GM19240 (cell line): ENCODE results near the gene TXNRD1.
"Not testable (repeated sequence)": the region's sequence is repeated elsewhere in the genome, so short reads cannot be mapped to it uniquely, and the experiment has no call there.

Source experiments
- DNase-seq: peaks from one replicate; pipeline ENCODE4 v3.0.0; 2011; ENCODE audit warnings: low spot score; ENCODE audit not compliant: insufficient read length

The TXNRD1 gene

DNA sequence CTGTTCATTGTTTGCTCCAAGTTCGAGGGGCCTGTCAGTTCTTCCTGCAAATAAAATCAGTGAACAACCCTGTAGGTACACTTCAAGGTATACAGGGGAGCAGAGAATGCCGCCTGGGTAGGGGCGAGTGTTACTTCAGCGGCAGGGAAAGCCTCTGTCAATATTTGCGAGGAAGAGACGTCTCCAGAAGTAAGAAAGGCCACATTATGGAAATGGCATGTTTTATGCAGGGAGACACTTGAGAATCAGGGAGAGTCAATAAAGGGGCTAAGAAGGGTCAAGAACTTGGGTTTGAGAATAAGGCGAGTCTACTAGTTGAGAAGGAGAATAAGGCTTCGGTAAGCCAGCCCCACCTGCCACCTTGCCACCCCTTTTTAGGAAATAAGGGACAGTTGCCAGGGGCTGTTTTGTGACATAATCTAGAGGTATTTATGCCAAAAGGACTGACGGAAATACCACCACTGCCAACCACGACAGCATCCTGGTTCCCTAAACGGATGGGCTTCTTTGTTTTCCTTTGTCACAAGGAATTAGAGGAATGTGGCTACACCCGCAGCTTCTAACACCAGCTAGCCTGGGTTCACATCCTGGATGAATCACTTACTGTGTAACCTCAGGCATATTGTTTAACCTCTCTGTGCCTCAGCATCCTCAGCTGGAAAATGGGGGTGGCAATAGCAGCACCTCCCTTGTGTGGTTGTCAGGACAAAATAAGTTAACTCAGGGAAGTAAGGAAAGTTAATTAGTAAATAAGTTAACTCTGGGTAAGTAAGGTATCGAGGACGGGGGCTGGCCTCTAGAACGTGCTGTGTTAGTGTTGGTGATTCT, 155.7 kb downstream of the TXNRD1 start:
- DNase-seq: no peak

DNA sequence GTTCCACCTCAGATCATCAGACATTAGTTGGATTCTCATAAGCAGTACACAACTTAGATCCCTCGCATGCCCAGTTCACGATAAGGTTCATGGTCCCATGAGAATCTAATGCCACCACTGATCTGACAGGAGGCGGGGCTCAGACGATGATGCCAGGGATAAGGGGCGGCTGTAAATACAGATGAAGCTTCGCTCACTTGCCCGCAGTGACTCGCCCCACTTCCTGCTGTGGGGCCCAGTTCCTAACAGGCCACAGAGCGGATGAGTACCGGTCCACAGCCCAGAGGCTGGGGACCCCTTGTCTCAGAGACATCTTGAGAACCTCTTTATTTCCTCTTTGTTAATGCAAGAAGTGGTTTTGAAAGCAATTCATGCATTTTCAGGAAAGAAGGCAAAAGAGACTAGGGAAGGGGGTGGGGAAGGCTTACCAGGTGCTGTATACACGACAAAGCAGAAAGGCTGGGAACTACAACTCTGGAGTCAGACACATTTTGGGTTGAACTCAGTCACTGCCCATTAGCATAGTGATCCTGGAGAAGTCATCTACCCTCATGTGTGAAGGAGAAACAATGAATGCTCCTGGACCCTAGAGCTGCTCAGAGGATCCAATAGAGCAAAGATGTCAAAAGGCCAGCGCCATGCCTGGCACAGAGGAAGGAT, 156.6 kb downstream of the TXNRD1 start:
- DNase-seq: no peak

DNA sequence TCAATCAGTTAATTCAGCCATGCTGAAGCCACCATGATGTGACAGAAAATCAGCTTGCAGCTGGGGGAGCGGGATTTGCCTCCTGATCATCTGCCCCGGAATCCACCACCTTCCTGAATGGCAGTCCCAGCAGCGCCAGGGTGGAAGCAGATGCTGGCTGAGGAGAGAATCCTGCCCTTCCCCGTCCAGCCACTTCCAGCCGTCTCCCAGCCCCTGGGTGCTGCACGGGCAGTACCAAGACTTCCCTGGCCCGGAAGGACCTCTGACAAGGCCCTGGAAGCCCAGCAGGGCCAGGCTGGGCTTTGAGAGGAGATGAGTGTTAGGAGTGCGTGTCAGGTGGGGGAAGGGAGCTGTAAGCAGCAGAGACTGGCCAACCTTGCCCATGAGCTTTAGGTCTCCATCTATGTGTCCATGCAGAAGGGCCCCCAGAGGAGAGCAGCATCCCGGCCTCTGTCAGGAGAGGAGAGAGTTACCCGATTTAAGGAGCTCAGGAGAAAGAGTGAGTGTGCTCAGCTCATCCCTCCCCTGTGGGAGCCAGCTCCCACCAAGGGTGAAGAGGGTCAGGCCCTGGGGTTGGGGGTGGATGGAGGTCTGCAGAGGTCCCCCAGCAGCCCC, 157.2 kb downstream of the TXNRD1 start:
- no peak for DNase-seq

DNA sequence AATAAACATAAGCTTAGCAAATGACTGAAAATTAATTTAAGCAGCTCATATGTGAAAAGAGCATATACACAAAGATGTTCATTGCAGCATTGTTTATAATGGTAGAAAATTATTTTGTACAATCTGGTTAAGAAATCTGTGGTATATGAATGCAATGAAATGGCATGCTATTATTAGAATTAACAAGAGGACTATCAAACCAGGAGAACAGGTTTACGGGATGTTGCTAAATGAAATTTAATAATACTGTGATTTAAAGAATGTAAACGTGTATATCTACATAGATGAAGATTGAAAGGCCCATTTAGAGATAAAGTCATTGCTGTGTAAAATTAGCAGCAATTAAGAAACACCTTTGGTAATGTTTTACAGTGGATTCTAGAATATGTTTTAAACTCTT, 158.5 kb downstream of the TXNRD1 start:
- no peak for DNase-seq

DNA sequence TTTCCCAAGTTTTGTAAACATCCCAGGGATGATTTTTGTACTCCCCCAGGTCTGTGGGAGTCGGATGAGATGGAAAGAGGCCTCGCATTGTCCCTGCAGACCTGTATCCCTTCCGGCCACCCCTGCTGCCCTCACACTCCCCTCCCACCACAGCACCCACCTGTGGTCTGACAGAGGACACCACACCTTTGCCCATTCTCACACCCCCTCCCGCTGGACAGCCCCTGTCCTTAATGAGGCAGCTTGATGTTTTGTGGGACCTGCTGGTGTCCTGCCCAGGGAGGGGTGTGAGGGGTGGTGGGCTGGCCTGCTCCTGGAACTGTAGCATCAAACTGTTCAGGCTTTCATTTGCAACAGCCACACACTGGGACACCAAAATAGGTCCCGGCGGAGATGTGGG, 159.2 kb downstream of the TXNRD1 start:
- DNase-seq: no peak

DNA sequence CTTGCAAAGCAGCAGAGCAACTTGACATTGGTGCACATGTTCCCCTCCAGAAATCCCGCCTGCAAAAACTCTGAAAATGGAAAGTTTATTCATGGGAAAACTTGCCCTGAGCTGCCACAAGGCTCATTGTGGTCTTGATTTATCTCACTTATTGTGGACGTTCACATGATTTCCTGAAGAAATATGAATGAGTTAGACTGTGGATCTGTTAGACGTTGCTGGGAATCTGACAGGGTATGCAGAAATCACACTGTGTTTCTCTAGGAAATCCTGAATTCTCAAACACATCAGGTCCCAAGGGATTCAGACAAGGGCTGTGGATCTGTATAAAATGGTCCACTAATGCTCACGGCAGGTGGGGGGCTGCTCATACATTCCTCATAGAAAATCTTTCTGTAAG, 160.2 kb downstream of the TXNRD1 start:
- DNase-seq: no peak

DNA sequence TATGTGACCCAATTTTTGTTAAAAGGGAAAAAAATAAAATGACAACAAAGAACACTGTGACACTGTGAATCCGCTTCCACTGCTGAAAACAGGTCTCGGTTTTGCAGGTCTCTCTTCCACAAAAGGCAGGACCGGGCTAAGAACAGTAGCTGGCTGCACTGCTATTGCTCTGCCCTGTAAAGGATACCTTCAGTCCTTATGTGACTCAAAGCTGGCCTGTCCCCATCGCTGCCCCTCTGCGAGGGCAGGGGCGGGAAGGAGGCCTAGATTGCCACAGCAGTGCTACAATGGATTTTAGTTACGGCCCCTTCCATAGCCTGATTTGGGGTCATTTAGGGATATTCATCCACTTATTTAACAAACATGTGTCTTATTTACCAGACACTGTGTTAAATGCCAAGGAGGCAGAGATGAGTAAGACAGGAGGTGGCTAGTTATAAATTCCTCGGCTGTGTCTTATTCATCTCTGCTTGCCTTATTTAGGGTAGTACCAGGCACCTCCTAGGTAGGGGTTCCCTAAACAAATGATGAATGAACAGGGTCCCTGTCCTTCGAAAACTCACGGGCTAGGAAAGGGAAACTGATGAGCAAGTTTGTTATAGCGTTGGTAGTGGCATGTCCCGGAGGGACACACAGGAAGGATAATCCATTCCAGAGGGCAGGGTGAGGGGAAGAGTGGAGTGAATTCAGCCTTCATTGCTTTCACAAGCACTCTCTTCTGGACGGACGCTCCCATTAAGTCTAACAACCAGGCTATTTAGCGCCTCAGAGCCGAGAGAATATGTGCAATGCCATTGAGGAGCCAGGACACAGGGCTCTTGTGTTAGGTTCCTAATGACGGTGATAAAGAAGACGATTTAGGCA, 161.3 kb downstream of the TXNRD1 start:
- DNase-seq: no peak

DNA sequence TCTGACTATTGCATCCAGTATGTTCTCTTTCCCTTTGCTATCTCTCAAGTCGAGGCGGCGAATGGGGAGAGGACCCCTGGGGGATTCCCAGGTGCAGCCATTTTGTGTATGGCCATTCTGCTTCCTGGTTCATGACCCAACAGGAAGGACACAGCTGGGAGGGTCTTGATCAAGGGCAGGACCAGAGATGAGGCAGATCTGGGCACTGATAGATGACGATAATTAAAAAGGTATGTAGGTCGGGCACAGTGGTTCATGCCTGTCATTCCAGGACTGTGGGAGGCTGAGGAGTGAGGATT, 161.9 kb downstream of the TXNRD1 start:
- no peak for DNase-seq

DNA sequence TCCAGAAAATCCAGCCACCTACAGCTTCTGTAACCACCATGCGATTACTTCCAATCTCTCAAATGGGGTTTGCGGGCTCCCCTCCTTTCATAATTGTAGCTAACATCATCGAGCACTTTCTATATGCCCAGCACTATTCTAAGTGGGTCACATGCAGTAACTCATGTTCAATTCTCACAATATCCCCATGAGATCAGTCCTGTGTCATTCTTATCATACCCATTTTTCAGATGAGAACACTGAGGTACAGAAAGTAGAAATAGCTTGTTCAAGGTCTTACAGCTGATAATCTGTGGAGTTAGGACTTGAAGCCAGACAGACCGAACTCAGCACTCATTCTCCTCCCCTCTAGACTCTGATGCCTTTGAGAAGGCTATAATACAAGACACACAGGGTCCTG, 162.8 kb downstream of the TXNRD1 start:
- no peak for DNase-seq

DNA sequence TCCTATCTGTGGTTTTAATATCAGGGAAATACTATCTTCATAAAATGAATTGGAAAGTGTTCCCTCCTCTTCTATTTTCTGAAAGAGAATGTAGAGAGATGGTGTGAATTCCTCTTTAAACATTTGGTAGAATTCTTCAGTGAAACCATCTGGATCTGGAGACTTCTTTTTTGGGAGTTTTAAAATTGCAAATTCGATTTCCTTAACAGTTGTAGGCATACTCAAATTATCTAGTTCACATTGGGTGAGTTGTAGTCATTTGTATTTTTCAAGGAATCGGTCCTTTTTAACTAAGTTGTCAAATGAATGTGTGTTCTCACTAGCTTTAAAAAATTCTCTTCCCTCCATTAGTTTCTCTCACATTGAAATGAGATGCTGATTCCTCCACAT, 165.8 kb downstream of the TXNRD1 start:
- no peak for DNase-seq

DNA sequence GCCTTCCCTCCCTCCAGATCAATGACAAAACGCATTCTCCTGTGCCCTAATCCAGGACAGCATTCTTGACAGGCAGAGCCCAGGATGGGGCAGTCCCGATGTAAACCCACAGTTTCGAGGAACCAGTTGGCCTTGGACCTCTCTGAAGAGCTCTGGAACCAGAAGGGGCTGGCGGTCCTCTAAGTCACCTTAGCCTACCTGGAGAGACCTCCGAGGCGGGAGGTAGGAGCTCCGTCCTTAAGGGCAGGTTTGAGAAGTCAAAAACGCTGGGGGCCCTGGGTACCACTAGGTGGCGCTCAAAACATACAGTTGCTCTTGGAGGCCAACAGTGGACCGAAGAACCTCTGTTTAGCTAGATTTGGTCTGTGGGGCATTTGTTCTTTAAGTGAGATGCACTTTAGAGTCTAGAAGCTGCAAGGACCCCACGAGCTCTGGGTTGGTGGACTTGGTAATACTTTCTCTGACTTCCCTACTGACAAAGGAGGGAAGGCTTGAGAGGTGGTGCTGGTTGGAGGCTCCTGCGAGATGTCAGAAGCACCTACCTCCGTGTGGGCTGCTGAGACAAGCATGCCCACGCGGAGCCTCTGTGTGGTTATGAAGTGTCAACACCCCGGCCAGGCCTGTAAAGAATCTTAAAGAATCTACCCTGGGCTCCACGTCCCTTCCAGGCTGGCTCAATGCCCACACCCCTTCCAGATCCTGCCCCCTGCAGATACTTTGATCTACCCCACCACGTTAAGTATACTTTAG, 166.3 kb downstream of the TXNRD1 start:
- peak; percentile 69 for DNase-seq

DNA sequence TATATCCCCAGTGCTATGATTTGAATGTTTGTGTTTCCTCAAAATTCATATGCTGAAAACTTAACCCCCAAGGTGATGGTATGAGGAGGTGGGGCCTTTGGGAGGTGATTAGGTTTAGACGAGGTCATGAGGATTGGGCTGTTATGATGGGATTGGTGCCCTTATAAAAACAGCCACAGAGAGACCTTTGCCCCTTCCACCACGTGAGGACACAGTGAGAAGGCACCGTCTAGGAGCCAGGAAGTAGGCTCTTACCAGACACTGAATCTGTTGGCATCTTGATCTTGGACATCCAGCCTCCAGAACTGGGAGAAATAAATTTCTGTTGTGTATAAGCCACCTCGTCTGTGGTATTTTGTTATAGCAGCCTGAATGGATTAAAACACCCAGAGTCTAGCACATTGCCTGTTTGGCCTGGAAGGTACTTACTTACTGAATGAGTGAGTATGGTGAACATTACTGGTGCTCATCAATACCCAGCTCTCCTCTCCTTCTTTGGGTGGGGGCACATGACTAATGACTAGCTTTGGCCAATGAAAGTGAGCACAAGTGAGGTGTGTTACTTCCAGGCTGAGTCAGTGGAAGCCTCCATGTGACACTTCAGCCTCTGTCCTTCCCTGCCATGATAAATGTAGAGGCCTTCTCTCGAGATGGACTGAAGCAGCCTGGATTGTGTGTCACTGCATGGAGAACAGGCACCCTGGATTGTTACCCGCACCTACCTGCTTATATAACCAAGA, 168.7 kb downstream of the TXNRD1 start:
- no peak for DNase-seq

DNA sequence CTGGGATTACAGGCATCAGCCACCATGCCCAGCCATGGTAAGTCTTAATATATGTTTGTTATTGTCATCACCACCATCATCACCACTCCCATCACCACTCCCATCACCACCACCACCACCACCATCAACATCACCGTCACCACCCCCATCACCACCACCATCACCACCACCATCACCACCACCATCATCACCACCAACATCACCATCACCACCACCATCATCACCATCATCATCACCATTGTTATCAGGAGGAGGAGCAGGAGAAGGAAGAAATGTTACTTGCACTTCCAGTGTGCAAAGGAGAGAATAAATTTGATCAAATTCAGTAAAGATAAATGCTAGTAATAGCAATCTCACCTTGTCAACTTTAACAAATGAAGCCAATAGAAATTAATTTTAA, 169.9 kb downstream of the TXNRD1 start:
- no peak for DNase-seq

DNA sequence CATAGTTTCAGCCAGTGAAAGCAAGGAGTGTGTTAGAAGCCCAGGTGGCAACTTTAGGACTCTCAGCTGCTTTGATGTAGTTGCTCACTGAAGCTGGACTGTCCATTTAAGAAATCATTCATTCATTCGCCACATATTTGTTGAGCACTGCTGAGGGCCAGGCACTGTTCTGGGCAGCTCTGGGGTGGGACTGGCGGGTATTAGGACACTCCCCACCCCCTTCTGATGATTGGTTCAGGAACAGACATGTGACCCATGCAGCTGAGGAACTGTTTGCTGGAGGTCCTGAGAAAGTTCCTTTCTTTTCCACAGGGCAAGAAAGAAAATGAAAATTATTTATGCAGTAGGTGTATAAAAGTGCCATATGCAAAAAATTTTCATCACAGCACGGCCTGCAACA, 170.9 kb downstream of the TXNRD1 start:
- DNase-seq: no peak

DNA sequence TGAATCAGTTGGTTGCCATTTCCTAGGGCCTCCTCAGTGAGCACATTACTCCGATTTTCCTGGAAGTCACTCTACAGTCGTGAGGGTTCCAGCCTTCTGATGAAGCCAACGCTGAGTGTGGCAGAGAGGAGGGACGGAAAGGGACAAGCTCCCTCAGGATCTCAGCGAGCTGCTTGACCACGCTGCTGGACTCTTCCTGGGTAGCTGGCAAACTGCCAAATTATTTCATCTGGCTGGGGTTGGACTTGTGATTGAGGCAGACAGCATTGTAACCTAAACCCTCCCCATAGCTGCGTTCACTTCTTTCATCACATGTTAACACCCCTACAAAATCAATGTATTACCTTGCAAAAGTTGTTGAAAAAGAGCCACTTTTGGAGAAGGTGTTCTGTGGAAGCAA, 171.6 kb downstream of the TXNRD1 start:
- DNase-seq: no peak

DNA sequence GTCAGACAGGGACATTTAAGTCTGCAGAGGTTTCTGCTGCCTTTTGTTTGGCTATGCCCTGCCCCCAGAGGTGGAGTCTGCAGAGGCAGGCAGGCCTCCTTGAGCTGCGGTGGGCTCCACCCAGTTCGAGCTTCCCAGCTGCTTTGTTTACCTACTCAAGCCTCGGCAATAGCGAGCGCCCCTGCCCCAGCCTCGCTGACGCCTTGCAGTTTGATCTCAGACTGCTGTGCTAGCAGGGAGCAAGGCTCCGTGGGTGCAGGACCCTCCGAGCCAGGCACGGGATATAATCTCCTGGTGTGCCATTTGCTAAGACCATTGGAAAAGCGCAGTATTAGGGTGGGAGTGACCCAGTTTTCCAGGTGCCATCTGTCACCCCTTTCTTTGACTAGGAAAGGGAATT, 178.5 kb downstream of the TXNRD1 start:
- DNase-seq: not testable (repeated sequence)
